ENCODE measurements around the gene S100A3.
A peak's percentile ranks its signal among the peaks of the same experiment; 100 is the strongest.
"Not testable (repeated sequence)": the region's sequence is repeated elsewhere in the genome, so short reads cannot be mapped to it uniquely, and the experiment has no call there.

The S100A3 gene, protein sequence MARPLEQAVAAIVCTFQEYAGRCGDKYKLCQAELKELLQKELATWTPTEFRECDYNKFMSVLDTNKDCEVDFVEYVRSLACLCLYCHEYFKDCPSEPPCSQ

DNA sequence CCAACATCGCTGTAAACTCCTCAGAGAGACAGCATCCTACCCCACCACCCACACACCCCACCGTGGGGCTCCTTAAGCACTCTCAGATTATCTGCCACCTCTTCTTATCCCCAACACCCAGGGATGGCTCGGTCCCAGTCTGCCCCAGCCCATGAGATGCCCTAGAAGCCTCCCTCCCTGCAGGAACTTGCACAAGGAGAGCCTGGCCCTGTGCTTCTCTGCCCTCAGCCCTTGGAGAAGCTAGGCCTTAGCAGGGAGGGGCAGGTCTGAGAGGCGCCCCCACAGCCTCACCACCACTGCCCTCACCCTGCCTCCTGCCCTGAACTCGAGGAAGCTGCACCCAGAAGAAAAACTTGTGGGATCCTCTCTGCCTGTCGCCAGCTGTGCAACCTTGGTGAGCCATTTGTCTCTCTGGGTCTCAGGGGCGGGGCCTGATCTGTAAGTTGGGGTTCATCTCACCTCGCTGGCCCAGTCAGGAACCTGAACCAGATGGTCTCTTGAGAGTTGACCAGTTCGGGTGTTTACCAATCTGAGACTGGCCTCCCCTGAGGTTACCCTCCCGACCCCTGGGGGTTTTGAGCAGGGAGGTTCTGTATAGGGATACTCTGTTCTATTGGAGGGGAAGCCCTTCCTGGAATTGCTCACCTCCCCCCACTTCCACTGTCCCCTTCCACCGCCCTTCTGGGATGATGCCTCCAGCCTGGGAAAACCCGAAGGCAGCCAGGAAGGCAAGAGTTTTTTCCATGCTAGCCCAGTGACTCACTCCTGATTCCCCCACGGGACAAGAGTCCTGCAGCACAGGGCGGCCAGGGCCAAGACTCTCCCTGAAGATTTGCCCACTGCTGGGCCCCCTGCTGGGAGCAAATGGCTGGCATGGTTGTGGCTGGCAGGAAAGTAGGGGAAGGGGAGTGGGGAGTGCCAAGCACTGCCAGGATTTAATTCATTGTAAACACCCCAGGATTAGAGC lies at the start of gene S100A3:
Gene S100A3, minus strand, starts transcription at position 537 of the 967 bp plus-strand sequence. CDS start 773 bp downstream, outside the sequence.
- no peak for DNase-seq

- DNase-seq: peak; percentile 10
These were observed 49.5 kb upstream of the S100A3 start for GRCh38 chr1:153598309-153599172.

- no peak for DNase-seq
These were observed 48.1 kb upstream of the S100A3 start for GRCh38 chr1:153597206-153597605.

- DNase-seq: no peak
These were observed 43.7 kb upstream of the S100A3 start for GRCh38 chr1:153592748-153593147.

- DNase-seq: no peak
These were observed 39.4 kb upstream of the S100A3 start for GRCh38 chr1:153588482-153588881.

DNA sequence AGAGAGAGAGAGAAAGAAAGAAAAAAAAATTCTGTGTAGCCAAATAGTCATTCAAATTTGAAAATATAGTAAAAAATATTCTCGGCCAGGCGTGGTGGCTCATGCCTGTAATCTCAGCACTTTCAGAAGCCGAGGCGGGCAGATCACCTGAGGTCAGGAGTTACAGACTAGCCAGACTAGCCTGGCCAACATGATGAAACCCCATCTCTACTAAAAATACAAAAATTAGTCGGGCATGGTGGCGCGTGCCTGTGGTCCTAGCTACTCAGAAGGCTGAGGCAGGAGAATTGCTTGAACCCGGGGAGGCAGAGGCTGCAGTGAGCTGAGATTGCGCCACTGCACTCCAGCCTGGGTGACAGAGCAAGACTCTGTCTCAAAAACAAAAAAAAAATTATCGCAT lies 39.0 kb upstream of the S100A3 start:
- DNase-seq: not testable (repeated sequence)

GRCh38 chr1:153587314-153587713 lies 38.3 kb upstream of the S100A3 start:
- DNase-seq: no peak

GRCh38 chr1:153586347-153586746 lies 37.3 kb upstream of the S100A3 start:
- no peak for DNase-seq

GRCh38 chr1:153585006-153585405 lies 35.9 kb upstream of the S100A3 start:
- no peak for DNase-seq

- DNase-seq: no peak
These were observed 34.9 kb upstream of the S100A3 start for GRCh38 chr1:153583976-153584375.

DNA sequence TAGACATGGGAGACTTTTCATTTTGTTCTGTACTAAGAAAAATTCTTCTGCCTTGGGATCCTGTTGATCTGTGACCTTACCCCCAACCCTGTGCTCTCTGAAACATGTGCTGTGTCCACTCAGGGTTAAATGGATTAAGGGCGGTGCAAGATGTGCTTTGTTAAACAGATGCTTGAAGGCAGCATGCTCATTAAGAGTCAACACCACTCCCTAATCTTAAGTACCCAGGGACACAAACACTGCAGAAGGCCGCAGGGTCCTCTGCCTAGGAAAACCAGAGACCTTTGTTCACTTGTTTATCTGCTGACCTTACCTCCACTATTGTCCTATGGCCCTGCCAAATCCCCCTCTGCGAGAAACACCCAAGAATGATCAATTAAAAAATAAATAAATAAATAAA lies 34.5 kb upstream of the S100A3 start:
- not testable (repeated sequence) for DNase-seq

GRCh38 chr1:153582836-153583235 lies 33.8 kb upstream of the S100A3 start:
- DNase-seq: not testable (repeated sequence)

- no peak for DNase-seq
These were observed 29.9 kb upstream of the S100A3 start for GRCh38 chr1:153578936-153579335.

DNA sequence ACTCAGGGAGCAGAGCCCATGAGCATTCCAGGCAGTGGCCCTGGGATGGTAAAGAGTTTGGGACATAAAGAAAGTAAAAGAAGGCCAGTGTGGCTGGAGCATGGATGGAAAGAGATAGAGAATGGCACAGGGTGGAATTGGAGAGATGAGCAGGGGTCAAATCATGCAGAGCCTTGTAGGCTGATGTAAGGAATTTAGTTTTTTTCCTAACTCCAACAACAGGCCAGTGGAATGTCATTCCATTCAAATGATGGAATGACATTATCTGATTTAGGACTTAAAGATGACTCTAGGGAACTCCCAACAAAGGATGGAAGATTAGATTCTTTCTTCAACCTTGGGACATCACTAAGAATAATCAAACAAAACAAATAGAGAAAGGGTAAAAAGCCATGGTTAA lies 29.4 kb upstream of the S100A3 start:
- DNase-seq: no peak

GRCh38 chr1:153577624-153578051 lies 28.6 kb upstream of the S100A3 start:
- DNase-seq: no peak

DNA sequence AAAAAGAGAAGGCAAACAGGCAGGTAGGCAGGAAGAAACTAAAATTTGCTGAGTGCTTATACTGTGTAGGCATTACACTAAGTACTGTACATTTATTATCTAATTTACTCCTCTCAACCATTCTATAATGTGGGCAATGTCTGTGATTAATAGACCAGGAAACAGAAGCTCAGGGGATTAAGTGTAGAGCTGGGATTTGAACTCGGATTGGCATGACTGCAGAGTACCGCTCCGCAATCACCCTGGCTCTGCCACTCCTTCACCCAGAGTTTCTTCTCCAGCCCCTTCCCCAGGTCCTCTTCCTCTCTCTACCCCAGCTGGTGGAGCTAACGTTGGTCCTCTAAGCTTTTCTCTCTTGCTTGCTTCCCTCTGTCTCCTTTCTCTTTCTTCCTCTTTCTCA lies 28.1 kb upstream of the S100A3 start:
- no peak for DNase-seq

- DNase-seq: not testable (repeated sequence)
These were observed 26.4 kb upstream of the S100A3 start for GRCh38 chr1:153575497-153575896.

DNA sequence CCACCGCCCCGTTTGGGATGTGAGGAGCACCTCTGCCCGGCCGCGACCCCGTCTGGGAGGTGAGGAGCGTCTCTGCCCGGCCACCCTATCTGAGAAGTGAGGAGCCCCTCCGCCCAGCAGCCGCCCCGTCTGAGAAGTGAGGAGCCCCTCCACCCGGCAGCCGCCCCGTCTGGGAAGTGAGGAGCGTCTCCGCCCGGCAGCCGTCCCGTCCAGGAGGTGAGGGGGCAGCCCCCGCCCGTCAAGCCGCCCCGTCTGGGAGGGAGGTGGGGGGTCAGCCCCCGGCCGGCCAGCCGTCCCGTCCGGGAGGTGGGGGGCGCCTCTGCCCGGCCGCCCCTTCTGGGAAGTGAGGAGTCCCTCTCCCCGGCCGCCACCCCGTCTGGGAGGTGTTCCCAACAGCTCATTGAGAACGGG lies 26.0 kb upstream of the S100A3 start:
- DNase-seq: not testable (repeated sequence)

- no peak for DNase-seq
These were observed 24.3 kb upstream of the S100A3 start for GRCh38 chr1:153573351-153573750.

DNA sequence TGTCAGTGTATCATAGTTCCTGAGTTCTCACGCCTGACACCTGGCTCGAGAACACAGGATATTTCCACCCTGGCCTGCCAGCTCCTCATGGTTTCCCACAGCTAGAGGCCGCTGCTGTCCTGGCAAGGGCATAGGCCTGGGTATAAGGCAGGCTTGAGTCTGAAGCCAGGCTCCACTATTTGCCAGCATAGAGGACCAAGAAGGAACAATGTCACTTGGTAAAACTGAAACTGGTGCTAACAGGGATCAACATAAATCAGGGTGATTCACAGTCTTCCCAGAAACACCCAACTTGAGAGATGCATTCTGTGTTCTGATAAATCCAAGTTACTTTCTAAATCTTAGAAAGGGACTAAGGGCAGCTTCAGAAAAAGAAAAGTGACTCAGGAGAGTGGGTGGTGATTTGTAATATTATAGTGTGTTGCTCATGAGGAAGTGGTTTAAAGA lies 23.5 kb upstream of the S100A3 start:
- DNase-seq: peak; percentile 40

DNA sequence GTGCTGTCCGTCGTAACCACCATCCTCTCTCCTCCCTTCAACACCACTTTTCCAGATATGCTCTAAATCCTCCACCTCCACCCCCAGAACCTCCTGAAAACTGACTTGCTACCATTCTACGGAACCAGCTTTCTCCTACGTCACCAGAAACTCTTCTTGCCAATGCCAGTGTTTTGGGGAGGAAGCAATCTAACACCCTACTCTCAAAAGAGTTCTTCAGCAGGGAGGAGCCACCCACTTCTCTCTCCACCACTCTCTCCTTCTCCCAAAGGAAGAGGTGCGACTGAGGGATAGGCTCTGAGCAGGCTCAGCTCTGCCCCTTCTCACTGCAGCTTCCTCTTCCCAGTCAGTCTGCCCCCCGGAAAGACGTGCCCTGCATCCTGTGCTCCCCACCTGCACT lies 22.6 kb upstream of the S100A3 start:
- DNase-seq: no peak

GRCh38 chr1:153570874-153571273 lies 21.8 kb upstream of the S100A3 start:
- no peak for DNase-seq

- DNase-seq: no peak
These were observed 20.4 kb upstream of the S100A3 start for GRCh38 chr1:153569465-153569864.

Data from activated gamma-delta T cell treated with Interleukin-2 at 50 U/mL for 16 hours (primary cell).